HFFc6 (cell line): ENCODE measurements around the gene PTPN6. TPM values are rescaled to one million over a fixed set of nuclear protein-coding genes. Genes with fewer than 3 reads are reported as not detected.

Experiments used
- DNase-seq: peaks from one replicate; pipeline ENCODE4 v3.0.0-alpha.2; 2018
- H3K27ac Mint-ChIP-seq: 2 replicates; pipeline ENCODE4 v1.8.0; 2020; ENCODE audit warnings: mild to moderate bottlenecking, mixed read lengths
- H3K27me3 Mint-ChIP-seq: 2 replicates; pipeline ENCODE4 v1.8.0; 2021; ENCODE audit warnings: mild to moderate bottlenecking, moderate library complexity, mixed read lengths; ENCODE audit not compliant: insufficient read depth
- H3K36me3 Mint-ChIP-seq: 2 replicates; pipeline ENCODE4 v1.8.0; 2021; ENCODE audit warnings: low read depth, mixed read lengths
- H3K4me1 Mint-ChIP-seq: 2 replicates; pipeline ENCODE4 v1.8.0; 2020; ENCODE audit warnings: low read depth, mixed read lengths
- H3K4me3 Mint-ChIP-seq: 2 replicates; pipeline ENCODE4 v1.8.0; 2020; ENCODE audit warnings: mild to moderate bottlenecking, moderate library complexity, mixed read lengths
- H3K9me3 Mint-ChIP-seq: 2 replicates; pipeline ENCODE4 v1.8.0; 2020; ENCODE audit warnings: mild to moderate bottlenecking, mixed read lengths
- total RNA-seq, 6 experiments: library from RNA; stranded (reverse); fragmentation: NEBNext Ultra II Directional; extraction: Animal tissue kit (Norgen Biotek cat#: 25700); gene quantifications; 2 replicates in 1 of 6; 3 replicates in 5 of 6; pipeline ENCODE4 v1.2.3, GENCODE V29; 2021
- TF ChIP-seq, protein P1 (sequence below): fragments of 200-600 bp; sonication (generic); IDR thresholded peaks from 2 replicates; pipeline ENCODE4 v1.5.0; 2021; ENCODE audit warnings: antibody characterized with exemption, mild to moderate bottlenecking

The PTPN6 gene
- total RNA-seq, 6 experiments from 2014 or later = not detected

DNA sequence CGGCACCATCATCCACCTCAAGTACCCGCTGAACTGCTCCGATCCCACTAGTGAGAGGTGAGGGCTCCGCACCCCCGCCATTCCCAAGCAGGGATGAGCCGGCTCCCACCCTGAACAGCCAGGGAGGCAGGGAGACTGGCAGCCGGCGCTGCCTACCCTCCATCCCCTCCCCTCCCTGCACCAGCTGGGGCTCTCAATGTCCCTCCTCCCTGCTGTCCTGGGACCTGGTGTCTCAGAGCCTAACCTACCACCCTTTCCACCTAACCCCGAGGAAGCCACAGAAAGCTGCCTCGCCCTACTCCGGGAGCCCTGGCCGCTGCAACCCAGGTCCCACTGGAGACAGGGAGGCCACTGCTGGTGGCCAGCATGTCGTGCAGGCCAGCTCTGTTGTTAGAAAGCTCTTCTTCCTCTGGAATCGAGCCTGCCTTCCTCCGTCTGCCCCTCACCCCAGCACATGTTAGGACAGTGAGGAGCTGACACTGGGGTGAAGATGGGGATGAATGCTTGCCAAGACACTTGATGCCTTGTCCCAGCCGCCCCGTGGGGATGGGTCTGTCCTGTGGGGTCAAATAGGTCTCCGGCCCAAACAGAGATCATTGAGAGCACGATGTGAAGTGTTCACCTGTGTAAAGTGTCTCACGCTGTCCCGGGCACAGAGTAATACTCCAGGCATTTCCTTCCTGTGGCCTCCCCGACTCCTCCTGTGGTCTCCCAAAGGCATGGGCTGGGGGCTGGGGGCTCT lies 1.1 kb downstream of the PTPN6 start:
- Mint-ChIP-seq H3K27ac (no peak overlapping the region), H3K27me3 (peaks cover 2% of the 10 kb centered on the region), H3K4me3 (no peak overlapping the region), H3K9me3 (no peaks in the 10 kb centered on the region), H3K36me3 (no peaks in the 10 kb centered on the region), H3K4me1 (peaks cover 7% of the 10 kb centered on the region; the same call in 1 of the 2 replicates)
- TF ChIP-seq, protein P1, sequence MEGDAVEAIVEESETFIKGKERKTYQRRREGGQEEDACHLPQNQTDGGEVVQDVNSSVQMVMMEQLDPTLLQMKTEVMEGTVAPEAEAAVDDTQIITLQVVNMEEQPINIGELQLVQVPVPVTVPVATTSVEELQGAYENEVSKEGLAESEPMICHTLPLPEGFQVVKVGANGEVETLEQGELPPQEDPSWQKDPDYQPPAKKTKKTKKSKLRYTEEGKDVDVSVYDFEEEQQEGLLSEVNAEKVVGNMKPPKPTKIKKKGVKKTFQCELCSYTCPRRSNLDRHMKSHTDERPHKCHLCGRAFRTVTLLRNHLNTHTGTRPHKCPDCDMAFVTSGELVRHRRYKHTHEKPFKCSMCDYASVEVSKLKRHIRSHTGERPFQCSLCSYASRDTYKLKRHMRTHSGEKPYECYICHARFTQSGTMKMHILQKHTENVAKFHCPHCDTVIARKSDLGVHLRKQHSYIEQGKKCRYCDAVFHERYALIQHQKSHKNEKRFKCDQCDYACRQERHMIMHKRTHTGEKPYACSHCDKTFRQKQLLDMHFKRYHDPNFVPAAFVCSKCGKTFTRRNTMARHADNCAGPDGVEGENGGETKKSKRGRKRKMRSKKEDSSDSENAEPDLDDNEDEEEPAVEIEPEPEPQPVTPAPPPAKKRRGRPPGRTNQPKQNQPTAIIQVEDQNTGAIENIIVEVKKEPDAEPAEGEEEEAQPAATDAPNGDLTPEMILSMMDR = no peak
- DNase-seq = no peak

DNA sequence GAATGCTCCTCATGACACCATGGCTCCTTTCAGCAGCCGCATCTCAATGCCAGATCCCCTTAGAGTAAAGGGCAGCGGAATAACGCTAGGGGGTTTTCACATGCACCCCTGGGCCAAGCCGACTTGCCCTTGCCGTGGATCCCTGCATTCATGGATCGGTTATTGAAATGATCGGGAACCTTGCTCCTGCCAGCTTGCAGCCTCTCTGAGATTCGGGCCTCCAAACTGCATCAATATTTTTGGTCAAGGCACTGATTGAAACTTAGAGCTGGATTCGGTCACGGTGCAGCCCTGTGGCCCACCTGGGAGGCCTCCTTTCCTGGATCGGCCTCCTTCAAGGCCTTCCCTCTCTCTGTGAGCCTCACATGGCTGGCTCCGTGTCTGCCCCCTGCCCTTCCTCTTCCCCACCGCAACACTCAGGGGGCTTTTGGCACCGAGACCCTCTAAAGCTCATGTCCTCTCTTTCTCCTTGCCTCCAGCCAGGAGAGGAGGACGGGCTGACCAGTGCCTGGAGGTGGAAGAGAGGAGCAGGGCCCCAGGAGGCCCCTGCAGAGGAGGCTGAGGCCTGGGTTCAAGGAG lies 1.8 kb downstream of the PTPN6 start:
- Mint-ChIP-seq H3K27ac (no peak overlapping the region), H3K4me3 (no peak overlapping the region)

DNA sequence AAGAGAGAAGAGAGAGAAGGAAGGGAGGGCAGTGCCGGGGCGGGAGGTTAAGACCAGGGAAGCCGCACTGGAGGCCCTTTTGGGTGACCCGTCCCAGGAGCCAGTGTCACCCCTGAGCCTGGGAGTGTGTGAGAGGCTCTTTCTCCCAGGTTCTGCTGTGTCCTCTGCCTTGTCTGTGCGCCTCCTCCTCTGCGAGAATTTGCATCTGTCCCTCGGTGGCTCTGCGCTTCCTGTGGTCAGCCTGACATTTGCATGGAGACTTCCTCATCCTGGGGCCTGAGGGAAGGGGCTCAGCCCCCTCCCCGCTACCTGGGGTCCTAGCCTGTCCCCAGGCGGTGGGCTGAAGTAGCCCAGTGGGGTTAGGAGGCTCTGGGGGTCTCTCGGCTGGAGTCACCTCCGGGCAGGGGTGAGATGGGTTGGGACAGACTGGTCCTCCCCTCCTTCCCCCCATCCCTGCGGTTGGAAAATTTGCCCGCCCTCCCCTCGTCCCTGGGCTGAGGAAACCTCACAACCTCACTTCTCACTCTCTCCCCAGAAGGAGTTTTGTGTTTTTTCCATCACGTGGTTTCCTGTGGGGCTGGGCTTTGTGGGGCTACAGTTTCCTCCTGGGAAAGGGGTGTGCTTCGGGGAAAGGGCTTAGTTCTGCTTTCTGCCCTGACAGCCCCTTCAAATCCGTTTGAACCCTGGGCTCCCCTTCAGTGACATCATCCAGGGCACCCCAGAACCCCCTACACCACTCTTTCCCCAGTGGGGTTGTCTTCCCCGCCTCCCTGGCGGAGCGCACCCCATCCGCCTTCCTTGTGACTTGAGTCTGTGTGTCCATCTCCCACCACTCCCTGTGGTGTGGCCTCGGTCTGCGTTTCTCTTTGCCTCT lies 2.5 kb downstream of the PTPN6 start:
- Mint-ChIP-seq H3K27me3 (peaks cover 2% of the 10 kb centered on the region), H3K4me3 (no peak overlapping the region), H3K36me3 (no peaks in the 10 kb centered on the region), H3K9me3 (no peaks in the 10 kb centered on the region), H3K4me1 (peaks cover 7% of the 10 kb centered on the region; the same call in 1 of the 2 replicates), H3K27ac (no peak overlapping the region)
- TF ChIP-seq, protein P1 = no peak
- no peak for DNase-seq

More for the DNA sequence above, 1.8 kb downstream of the PTPN6 start:
- H3K27me3 Mint-ChIP-seq = peaks cover 2% of the 10 kb centered on the region
- TF ChIP-seq, protein P1 = no peak
- no peak for DNase-seq
- peaks cover 7% of the 10 kb centered on the region; the same call in 1 of the 2 replicates for H3K4me1 Mint-ChIP-seq
- no peaks in the 10 kb centered on the region for H3K36me3 Mint-ChIP-seq
- no peaks in the 10 kb centered on the region for H3K9me3 Mint-ChIP-seq

DNA sequence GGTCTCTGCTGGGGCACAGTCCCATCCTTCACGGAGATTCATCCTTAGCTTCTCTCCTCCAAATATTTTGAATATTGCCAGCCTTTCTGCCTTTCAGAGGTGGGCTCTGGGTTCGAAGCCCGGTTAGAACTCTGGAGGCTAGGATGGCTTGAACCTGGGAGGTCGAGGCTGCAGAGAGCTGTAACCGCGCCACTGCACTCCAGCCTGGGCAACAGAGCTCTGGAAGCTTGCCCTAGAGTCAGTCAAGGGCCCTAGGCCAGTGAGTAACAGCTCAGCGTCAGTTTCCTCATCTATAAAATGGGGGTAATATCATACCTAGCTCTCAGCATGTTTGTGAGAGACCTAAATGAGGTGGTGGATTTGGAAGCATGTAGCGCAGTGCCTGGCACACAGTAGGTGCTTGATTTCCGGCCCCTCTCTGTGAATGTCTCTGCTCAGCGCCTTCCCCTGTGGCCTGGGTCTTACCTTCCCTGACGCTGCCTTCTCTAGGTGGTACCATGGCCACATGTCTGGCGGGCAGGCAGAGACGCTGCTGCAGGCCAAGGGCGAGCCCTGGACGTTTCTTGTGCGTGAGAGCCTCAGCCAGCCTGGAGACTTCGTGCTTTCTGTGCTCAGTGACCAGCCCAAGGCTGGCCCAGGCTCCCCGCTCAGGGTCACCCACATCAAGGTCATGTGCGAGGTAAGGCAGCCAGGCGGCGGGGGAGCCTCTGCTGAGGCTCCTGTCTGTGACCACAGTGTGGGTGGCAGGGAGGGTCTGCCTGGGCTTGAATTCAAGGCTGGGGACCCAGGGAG lies 3.4 kb downstream of the PTPN6 start:
- no peak overlapping the region for H3K4me3 Mint-ChIP-seq
- H3K36me3 Mint-ChIP-seq = no peaks in the 10 kb centered on the region
- no peaks in the 10 kb centered on the region for H3K9me3 Mint-ChIP-seq
- H3K27ac Mint-ChIP-seq = no peak overlapping the region
- peaks cover 7% of the 10 kb centered on the region; the same call in 1 of the 2 replicates for H3K4me1 Mint-ChIP-seq
- TF ChIP-seq, protein P1 = no peak
- DNase-seq = no peak
- H3K27me3 Mint-ChIP-seq = peaks cover 2% of the 10 kb centered on the region
